Endothelial cell of umbilical vein (primary cell): ENCODE results near the gene DENND4C. TPM values are rescaled to one million over a fixed set of nuclear protein-coding genes. Genes with fewer than 3 reads are reported as not detected.

ENCODE experiments used
- BruUV-seq: library from RNA; stranded (reverse); fragments of 400-500 nt; replicated peaks from 2 replicates; lab custom pipeline; 2021; lab: Mats Ljungman, UMichigan
- CTCF ChIA-PET: fragments of 300-600, 350-600 bp; sonication (Branson Sonifier 250); formaldehyde crosslinking; loops from one replicate; lab custom pipeline; 2021; ENCODE audit warnings: antibody characterized with exemption, inconsistent platforms; lab: Charles Lee
- POLR2A ChIA-PET: fragments of 300-600, 350-600 bp; sonication (Branson Sonifier 250); formaldehyde crosslinking; loops from one replicate; lab custom pipeline; 2021; ENCODE audit warnings: antibody characterized with exemption, inconsistent platforms; lab: Charles Lee
- DNase-seq: peaks from one replicate; pipeline ENCODE4 v3.0.0-alpha.2; 2011; ENCODE audit warnings: low read depth, low spot score
- FAIRE-seq: peaks from 2 replicates; lab custom pipeline; 2011; peaks lifted over from hg19 to GRCh38; lab: Jason Lieb, UNC
- H2AFZ ChIP-seq: 2 replicates; pipeline ENCODE4 v1.6.0; 2012; ENCODE audit warnings: low read depth, low read length, control low read depth, inconsistent platforms
- H3K27ac ChIP-seq: 2 replicates; pipeline ENCODE4 v1.5.1; 2011; ENCODE audit warnings: low read depth, mild to moderate bottlenecking, control low read depth, low read length, moderate library complexity; ENCODE audit not compliant: insufficient read depth
- H3K27me3 ChIP-seq, 2 experiments: 2 replicates each; pipeline versions ENCODE4 v1.6.0 to v1.6.1; 2011; ENCODE audit warnings: low read length in 2 of 2, mixed read lengths in 1 of 2; ENCODE audit not compliant: control insufficient read depth in 2 of 2, insufficient read depth in 2 of 2
- H3K36me3 ChIP-seq, 2 experiments: 2 replicates in 1 of 2; 3 replicates in 1 of 2; pipeline ENCODE4 v1.5.1; 2011; ENCODE audit warnings: low read length in 2 of 2, mild to moderate bottlenecking in 1 of 2, moderate library complexity in 1 of 2; ENCODE audit not compliant: control insufficient read depth in 2 of 2, insufficient read depth in 2 of 2; ENCODE audit errors: extremely low read depth in 1 of 2
- H3K4me1 ChIP-seq: 3 replicates; pipeline ENCODE4 v1.5.1; 2011; ENCODE audit warnings: mild to moderate bottlenecking, low read length; ENCODE audit not compliant: control insufficient read depth, insufficient read depth; ENCODE audit errors: extremely low read depth
- H3K4me2 ChIP-seq: 2 replicates; pipeline ENCODE4 v1.6.1; 2011; ENCODE audit warnings: low read length, control low read depth, mixed read lengths; ENCODE audit not compliant: insufficient read depth
- H3K4me3 ChIP-seq, 3 experiments: fragments of 200-600 bp in 1 of 3; sonication (generic), shearing (Covaris generic) in 1 of 3; replicated peaks in 1 of 3; 2 replicates each; pipeline ENCODE4 v1.5.1; 2011 to 2016; ENCODE audit warnings: control low read depth in 3 of 3, low read length in 3 of 3, mild to moderate bottlenecking in 2 of 3, inconsistent platforms in 1 of 3, low read depth in 1 of 3, moderate library complexity in 1 of 3; ENCODE audit not compliant: insufficient read depth in 1 of 3
- H3K79me2 ChIP-seq: 2 replicates; pipeline ENCODE4 v1.6.0; 2012; ENCODE audit warnings: low read length, inconsistent platforms; ENCODE audit not compliant: control insufficient read depth, insufficient read depth
- H3K9ac ChIP-seq: replicated peaks from 2 replicates; pipeline ENCODE3; 2011; ENCODE audit warnings: low read length, control low read depth; ENCODE audit not compliant: insufficient read depth; ENCODE audit errors: extremely low read depth
- H3K9me1 ChIP-seq: replicated peaks from 3 replicates; pipeline ENCODE4 v1.6.0; 2011; ENCODE audit warnings: mild to moderate bottlenecking, low read length; ENCODE audit not compliant: control insufficient read depth, insufficient read depth; ENCODE audit errors: extremely low read depth
- H3K9me3 ChIP-seq: replicated peaks from 2 replicates; pipeline ENCODE4 v1.5.1; 2012; ENCODE audit warnings: low read length, inconsistent platforms; ENCODE audit not compliant: control insufficient read depth, insufficient read depth
- H4K20me1 ChIP-seq: replicated peaks from 2 replicates; pipeline ENCODE3; 2011; ENCODE audit warnings: mild to moderate bottlenecking, low read length; ENCODE audit not compliant: control insufficient read depth, insufficient read depth; ENCODE audit errors: extremely low read depth
- EZH2 ChIP-seq: IDR thresholded peaks from 2 replicates; pipeline ENCODE4 v1.6.1; 2012; ENCODE audit warnings: borderline replicate concordance, low read depth, mild to moderate bottlenecking, moderate library complexity, low read length, inconsistent platforms; ENCODE audit not compliant: severe bottlenecking
- FOS ChIP-seq: IDR thresholded peaks from 2 replicates; pipeline ENCODE4 v1.6.1; 2011; ENCODE audit warnings: mild to moderate bottlenecking, low read length, moderate library complexity, borderline replicate concordance; ENCODE audit not compliant: insufficient read depth
- GATA2 ChIP-seq: IDR thresholded peaks from 2 replicates; pipeline ENCODE4 v1.7.0; 2011; ENCODE audit warnings: low read depth, mild to moderate bottlenecking, moderate library complexity, mixed read lengths, low read length; ENCODE audit not compliant: insufficient read length, insufficient read depth
- JUN ChIP-seq: IDR thresholded peaks from 2 replicates; pipeline ENCODE4 v1.6.1; 2011; ENCODE audit warnings: borderline replicate concordance, low read depth; ENCODE audit not compliant: insufficient read length, insufficient read depth
- MYC ChIP-seq: IDR thresholded peaks from one replicate; pipeline ENCODE4 v1.6.1; 2011; ENCODE audit warnings: mild to moderate bottlenecking, low read depth, low read length
- POLR2A ChIP-seq: IDR thresholded peaks from 2 replicates; pipeline ENCODE4 v1.6.1; 2012; ENCODE audit warnings: low read depth, mild to moderate bottlenecking, control low read depth, low read length
- POLR2AphosphoS5 ChIP-seq: IDR thresholded peaks from 2 replicates; pipeline ENCODE4 v1.6.1; 2012; ENCODE audit warnings: low read depth, mild to moderate bottlenecking, control low read depth, low read length, moderate library complexity; ENCODE audit not compliant: insufficient read depth
- dilution Hi-C: fragments of 300-500 bp; cut with MboI; formaldehyde crosslinking; loops from one replicate; pipeline ENCODE4 v1.15.0; 2019; ENCODE audit warnings: low sequenced_read_pairs; ENCODE audit not compliant: extremely low pct_ligation_motif_present
- intact Hi-C: fragments of 100-400 bp; cut with micrococcal nuclease; formaldehyde crosslinking; loops from one replicate; pipeline ENCODE4 v1.10.0; 2022
- polyA plus RNA-seq, 4 experiments: library from polyadenylated mRNA; depleted of rRNA in 3 of 4; stranded (reverse) in 3 of 4; unstranded in 1 of 4; fragments of >200 nt; gene quantifications; 2 replicates each; pipeline versions ENCODE4 v1.2.1 to v1.2.3, GENCODE V29; 2011 to 2012; ENCODE audit warnings: missing spikeins in 1 of 4
- total RNA-seq: library from RNA; stranded (reverse); gene quantifications from 2 replicates; pipeline ENCODE4 v1.2.3, GENCODE V29; 2021
- TF ChIP-seq, protein P1 (sequence below), 2 donors: IDR thresholded peaks; 1 replicate in 1 of 2; 2 replicates in 1 of 2; pipeline ENCODE4 v1.5.1; 2011; ENCODE audit warnings: low read length in 2 of 2, mild to moderate bottlenecking in 2 of 2, moderate library complexity in 2 of 2, control low read depth in 1 of 2, inconsistent platforms in 1 of 2, low read depth in 1 of 2; ENCODE audit not compliant: insufficient read depth in 1 of 2; ENCODE audit errors: extremely low read depth in 1 of 2
- TF ChIP-seq, protein P2 (sequence below): IDR thresholded peaks from 2 replicates; pipeline ENCODE4 v1.6.1; 2011; ENCODE audit not compliant: insufficient read depth, insufficient read length

The DENND4C gene
- total and polyA plus RNA-seq, 2 donors (not counting 3 experiments of a cell fraction or from before 2014, with no cell fraction given) = 9.6 to 36.8 TPM

DNA sequence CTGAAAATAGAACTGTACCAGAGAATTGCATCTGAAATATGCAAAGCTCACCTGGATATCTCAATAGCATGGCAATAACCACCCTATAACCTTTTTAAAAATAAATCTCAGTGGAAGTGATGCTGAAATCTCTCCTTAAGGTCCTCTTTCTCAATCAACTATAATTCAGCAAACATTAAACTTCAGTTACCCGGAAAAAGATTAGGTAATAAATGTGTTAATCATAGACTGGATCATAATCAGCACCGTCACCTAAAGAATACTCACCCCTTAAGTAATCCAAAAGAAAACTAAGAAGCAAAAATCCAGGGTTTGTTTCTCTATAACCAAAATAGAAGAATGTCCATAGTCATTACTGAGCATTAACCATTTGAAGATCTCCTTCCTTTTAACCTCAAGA lies 44.3 kb upstream of the DENND4C start:
- BruUV-seq = no TSS peak
- H3K27ac ChIP-seq = no peak overlapping the region
- intact Hi-C loops = no loop called here
- no peaks in the 10 kb centered on the region for H3K27me3 ChIP-seq
- H2AFZ ChIP-seq = no peak overlapping the region
- no peaks in the 10 kb centered on the region for H3K79me2 ChIP-seq
- H3K36me3 ChIP-seq = no peaks in the 10 kb centered on the region
- no peak for TF ChIP-seq POLR2AphosphoS5
- no peak for TF ChIP-seq POLR2A
- no peak for TF ChIP-seq EZH2
- TF ChIP-seq, protein P1, sequence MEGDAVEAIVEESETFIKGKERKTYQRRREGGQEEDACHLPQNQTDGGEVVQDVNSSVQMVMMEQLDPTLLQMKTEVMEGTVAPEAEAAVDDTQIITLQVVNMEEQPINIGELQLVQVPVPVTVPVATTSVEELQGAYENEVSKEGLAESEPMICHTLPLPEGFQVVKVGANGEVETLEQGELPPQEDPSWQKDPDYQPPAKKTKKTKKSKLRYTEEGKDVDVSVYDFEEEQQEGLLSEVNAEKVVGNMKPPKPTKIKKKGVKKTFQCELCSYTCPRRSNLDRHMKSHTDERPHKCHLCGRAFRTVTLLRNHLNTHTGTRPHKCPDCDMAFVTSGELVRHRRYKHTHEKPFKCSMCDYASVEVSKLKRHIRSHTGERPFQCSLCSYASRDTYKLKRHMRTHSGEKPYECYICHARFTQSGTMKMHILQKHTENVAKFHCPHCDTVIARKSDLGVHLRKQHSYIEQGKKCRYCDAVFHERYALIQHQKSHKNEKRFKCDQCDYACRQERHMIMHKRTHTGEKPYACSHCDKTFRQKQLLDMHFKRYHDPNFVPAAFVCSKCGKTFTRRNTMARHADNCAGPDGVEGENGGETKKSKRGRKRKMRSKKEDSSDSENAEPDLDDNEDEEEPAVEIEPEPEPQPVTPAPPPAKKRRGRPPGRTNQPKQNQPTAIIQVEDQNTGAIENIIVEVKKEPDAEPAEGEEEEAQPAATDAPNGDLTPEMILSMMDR (IDR thresholded peaks at IDR 0.05; ENCODE audit: extremely low read depth in 1 of 2, insufficient read depth in 1 of 2, low read depth in 1 of 2, low read length in 2 of 2) = no peak
- TF ChIP-seq GATA2 = no peak
- TF ChIP-seq FOS = no peak
- TF ChIP-seq MYC = no peak
- TF ChIP-seq, protein P2, sequence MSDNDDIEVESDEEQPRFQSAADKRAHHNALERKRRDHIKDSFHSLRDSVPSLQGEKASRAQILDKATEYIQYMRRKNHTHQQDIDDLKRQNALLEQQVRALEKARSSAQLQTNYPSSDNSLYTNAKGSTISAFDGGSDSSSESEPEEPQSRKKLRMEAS = no peak
- TF ChIP-seq JUN = no peak
- H3K9ac ChIP-seq = no peak overlapping the region
- peaks cover 32% of the 10 kb centered on the region for H3K4me1 ChIP-seq
- H4K20me1 ChIP-seq = no peaks in the 10 kb centered on the region
- no peak for DNase-seq
- no peaks in the 10 kb centered on the region for H3K9me3 ChIP-seq
- H3K4me2 ChIP-seq = no peak overlapping the region
- ChIA-PET POLR2A (no interaction called here), CTCF (interaction anchor here (2.5 kb wide), 1 partner anchor 12 kb away, joined by 8 read pairs; no protein-coding TSS in a partner anchor)
- FAIRE-seq = no peak
- H3K9me1 ChIP-seq = no peaks in the 10 kb centered on the region
- H3K4me3 ChIP-seq = no peak overlapping the region
- dilution Hi-C loops = no loop called here
